HTERT RPE-1 (cell line): ENCODE data around the gene EPB41L2.

Experiments
- in situ Hi-C: fragments of 300-500 bp; cut with MboI; formaldehyde crosslinking; loops from 4 replicates; pipeline ENCODE4 v1.14.3; 2020; ENCODE audit warnings: low sequenced_read_pairs

The EPB41L2 gene

GRCh38 chr6:130848945-130849344 lies 214.1 kb downstream of the EPB41L2 start:
- in situ Hi-C loops, result no loop called here

DNA sequence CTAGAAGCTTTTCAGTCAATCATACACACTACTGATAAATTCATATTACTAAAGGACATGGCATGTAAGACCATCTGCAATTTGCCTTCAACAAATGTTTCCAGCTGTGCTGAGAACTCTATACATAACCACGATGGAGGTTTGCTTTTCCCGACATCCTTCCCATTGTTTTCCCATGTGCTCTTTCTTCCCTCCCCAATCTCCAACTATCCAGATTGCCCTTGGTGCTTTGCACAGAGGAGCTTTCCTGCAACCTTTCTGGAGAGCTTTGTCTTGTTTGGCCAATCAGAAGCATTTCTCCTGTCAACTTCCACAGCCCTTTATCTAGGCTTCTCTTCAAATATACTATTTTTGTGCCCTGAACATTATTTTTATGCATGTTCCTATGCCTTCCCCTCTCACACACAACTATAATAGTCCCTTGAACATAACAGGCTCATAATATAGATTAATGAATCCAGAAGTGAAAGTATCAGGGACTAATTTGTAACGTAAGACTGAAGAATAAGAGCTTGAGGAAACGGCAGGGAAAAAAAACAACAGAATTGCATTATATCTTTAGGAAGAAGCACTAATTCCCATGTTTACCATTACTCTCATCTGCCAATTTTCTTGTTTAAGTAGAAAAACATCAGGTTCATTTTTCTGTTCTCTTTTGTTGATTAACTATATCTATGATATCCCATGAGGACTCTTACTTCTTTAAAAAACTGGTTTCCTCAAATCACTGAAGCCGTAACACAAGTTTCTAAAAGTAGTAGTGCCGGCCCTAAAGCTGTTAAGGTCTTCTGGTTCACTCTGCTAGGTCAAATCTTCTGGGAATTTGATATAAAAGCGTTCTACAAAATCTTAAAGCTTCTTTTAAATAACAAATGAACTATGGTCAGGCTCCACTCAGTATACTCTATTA lies 215.8 kb downstream of the EPB41L2 start:
- in situ Hi-C loops, result no loop called here

GRCh38 chr6:130846501-130846900 lies 216.5 kb downstream of the EPB41L2 start:
- in situ Hi-C loops, result no loop called here

- in situ Hi-C loops, result no loop called here
Measured at GRCh38 chr6:130843575-130844320, 219.3 kb downstream of the EPB41L2 start.

DNA sequence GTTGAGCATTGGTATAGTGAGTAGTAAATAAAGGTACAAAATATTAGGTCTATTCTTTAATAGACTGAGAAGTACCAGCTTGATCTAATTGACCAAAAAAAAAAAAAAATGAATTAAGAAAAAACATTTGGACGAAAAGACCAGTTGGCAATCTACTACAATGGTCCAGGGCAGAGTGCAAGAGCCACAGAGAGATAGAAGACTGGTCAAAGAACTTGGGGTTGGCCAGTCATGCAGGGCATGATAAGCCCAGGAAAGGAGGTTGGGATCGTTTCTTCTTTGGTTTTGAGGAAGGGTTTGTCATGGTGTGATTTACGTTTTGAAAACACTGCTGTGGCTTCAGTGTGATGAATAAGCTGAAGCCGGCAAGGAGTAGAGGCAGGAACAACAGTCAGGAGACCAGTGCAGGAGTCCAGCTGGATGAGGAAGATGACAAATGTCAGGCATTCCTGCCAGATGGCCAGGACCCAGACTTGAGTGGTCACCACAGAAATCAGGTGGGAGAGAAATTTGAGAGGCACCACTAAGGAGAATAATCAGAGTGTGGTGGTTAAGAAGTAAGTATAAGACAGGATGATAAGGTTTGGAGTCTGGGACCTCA lies 221.8 kb downstream of the EPB41L2 start:
- in situ Hi-C loops, result no loop called here

- in situ Hi-C loops, result no loop called here
Measured at GRCh38 chr6:130840050-130840449, 223.0 kb downstream of the EPB41L2 start.

- in situ Hi-C loops, result no loop called here
Measured at GRCh38 chr6:130839379-130839778, 223.7 kb downstream of the EPB41L2 start.

DNA sequence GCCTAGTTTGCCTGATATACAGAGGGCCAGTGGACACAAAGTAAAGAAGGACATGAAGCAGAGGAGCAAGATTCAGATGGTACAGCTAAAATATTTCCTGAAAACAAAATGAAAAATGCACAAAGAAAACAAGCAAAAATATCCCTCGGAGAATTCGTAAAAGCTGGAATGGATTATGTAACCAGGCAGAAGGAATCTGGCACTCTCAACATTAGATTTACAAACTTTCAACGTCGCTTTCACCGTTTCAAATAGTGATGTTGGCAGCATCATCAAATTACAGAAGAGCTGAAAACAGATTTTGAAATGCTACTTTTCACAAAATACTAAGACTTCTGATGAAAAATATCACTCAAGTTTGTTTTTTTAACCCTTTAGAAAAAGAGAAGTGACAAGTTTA lies 224.1 kb downstream of the EPB41L2 start:
- in situ Hi-C loops, result no loop called here

GRCh38 chr6:130838250-130838860 lies 224.7 kb downstream of the EPB41L2 start:
- in situ Hi-C loops, result no loop called here

- in situ Hi-C loops, result no loop called here
Measured at GRCh38 chr6:130837067-130837466, 226.0 kb downstream of the EPB41L2 start.

GRCh38 chr6:130836055-130836640 lies 226.9 kb downstream of the EPB41L2 start:
- in situ Hi-C loops, result no loop called here

- in situ Hi-C loops, result no loop called here
Measured at GRCh38 chr6:130834482-130835251, 228.4 kb downstream of the EPB41L2 start.

DNA sequence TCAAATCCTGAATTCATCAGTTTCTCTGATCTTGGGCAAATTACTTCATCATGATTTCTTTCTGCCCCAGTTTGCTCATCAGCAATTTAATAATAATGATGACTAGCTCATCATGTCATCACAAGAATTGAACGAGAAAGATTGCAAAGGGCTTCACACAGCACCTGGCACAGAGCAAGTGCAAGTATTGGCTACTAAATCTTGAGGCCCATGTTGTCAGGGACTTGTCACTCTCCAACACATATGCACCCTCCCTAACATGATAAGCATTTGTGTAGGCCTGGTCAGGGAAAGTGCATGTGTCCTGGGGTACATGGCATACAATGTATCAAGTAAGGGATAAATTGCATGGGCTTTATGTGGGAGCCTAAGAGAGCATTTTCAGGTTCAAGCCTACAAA lies 229.5 kb downstream of the EPB41L2 start:
- in situ Hi-C loops, result no loop called here

GRCh38 chr6:130831607-130832006 lies 231.4 kb downstream of the EPB41L2 start:
- in situ Hi-C loops, result no loop called here

GRCh38 chr6:130829333-130829910 lies 233.6 kb downstream of the EPB41L2 start:
- in situ Hi-C loops, result no loop called here

DNA sequence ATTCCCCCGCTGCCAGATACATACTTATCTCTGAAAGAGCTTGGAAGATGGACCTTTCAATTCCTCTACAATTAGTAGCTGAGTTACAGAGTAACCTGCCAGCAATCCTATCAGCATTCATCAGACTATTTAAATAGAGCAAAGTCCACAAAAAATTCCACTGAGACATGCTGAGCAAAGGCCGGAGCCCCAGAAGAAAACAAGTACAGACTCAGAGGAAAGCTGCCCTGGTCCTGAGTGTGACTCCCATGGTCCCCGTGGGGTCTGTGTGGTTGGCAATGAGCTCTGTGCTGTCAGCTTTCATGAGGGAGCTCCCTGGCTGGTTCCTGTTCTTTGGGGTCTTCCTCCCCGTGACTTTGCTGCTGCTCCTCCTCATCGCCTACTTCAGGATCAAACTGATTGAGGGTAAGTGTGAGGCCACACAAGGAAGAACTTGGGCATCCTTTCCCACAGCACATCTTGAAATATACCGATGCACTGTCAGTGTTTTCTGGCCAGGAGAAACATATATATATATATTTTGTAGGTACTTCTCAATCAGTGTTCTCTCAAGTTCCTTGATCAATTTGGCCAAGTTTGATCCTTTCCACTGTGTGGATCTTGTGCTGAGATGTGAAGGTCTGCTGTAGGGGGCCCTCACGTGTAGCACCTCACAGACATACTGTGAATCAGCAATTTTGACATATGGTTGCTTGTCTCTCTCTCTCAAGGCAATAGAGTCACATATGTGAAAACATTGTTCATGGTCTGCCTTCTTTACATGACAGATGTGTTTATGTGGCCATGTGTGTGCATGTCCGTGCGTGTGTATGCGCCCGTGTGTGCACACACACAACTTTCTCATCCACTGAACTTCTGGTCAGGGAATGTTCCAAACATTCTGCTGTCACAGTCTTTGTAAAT lies 235.5 kb downstream of the EPB41L2 start, which contains the start of gene SMLR1:
Gene SMLR1 (plus strand): TSS at position 160 of the 903 bp plus-strand sequence. CDS start 8 bp downstream, at position 168.
- in situ Hi-C loops, result no loop called here

GRCh38 chr6:130826442-130827246 lies 236.4 kb downstream of the EPB41L2 start:
- in situ Hi-C loops, result no loop called here
